IPS-NIHi7 (cell line): Measurements from ENCODE around the gene MICALL2.
"Not testable (repeated sequence)": the region's sequence is repeated elsewhere in the genome, so short reads cannot be mapped to it uniquely, and the experiment has no call there.

Source experiments
- DNase-seq: peaks from one replicate; pipeline ENCODE4 v3.0.0; 2012; ENCODE audit warnings: mixed read lengths; ENCODE audit errors: extremely low spot score

The MICALL2 gene

DNA sequence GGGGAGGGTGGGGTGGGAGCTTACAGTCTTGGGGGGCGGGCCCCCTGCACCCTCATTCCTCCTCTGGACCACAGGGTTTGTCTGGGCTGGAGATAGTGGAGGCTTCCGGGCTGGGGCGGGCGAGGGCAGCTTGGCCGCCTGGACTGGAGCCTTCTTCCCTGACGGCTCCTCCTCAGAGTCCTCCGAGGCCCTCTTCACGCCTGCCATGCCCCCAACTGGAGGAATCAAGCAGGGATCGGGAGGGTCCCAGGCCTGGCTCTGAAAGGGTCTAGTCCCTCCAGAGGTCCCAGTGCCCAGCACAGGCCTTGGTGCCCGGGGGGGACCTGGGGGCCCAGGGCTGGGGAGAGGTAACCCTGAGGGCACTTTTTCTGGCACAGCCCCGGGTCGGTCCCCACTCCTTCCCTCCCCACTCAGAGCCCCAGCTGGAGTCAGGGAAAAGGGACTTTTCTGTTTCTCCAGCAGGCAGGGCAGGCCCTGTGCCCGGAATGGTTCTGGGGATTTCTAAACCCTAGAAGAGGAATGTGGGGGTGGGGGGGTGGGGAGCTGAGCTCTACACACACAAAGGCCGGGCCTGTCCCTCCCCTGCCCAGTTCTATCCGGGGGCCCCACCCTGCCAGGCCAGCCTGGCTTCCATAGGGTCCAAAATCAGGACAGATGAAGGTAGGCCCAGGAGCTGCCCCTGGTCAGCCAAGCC, 11.6 kb downstream of the MICALL2 start:
- DNase-seq, result no peak

GRCh38 chr7:1447112-1447511, 12.2 kb downstream of the MICALL2 start:
- DNase-seq, result no peak

DNA sequence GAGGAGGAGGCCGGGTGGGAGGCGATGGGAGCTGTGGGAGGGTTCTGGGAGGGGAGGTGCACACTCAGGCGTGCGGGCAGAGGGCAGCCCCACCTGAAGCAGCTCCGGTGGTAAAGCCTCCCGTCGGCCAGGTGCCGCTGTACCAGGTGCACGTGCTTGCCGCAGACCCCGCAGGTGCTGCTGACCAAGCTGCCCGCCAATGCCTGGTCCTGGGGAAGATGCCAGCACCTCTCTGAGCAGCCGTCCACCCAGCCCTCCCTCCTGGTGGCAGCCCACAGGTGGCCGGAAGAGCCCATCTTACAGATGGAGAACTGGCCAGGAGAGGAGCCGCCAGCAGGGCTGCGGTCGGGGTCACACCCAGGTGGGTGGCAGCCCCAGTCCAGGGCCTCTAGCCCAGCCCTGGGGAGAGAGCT, 12.6 kb downstream of the MICALL2 start:
- DNase-seq, result no peak

GRCh38 chr7:1446026-1446425, 13.2 kb downstream of the MICALL2 start:
- DNase-seq, result not testable (repeated sequence)

- no peak for DNase-seq
Measured at GRCh38 chr7:1445341-1445740, 13.9 kb downstream of the MICALL2 start.

DNA sequence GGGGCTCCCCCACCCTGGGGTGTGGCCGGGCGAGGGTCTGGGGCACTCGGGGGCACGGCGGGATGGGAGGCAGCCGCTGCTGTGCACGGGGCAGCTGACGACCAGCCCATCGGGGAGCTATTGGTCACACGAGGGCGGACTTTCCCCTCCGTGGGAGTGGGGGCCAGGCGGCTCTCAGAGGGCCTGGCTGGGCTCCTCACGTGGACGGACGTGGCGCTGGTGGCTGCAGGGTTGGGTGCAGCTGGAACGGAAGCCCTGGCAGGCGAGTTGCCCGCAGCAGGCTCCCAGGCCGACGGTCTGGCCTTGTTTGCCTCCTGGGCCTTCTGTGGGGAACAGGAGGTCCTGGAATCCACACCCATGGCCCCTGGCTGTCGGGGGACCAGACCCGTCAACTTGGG, 14.3 kb downstream of the MICALL2 start:
- no peak for DNase-seq

DNA sequence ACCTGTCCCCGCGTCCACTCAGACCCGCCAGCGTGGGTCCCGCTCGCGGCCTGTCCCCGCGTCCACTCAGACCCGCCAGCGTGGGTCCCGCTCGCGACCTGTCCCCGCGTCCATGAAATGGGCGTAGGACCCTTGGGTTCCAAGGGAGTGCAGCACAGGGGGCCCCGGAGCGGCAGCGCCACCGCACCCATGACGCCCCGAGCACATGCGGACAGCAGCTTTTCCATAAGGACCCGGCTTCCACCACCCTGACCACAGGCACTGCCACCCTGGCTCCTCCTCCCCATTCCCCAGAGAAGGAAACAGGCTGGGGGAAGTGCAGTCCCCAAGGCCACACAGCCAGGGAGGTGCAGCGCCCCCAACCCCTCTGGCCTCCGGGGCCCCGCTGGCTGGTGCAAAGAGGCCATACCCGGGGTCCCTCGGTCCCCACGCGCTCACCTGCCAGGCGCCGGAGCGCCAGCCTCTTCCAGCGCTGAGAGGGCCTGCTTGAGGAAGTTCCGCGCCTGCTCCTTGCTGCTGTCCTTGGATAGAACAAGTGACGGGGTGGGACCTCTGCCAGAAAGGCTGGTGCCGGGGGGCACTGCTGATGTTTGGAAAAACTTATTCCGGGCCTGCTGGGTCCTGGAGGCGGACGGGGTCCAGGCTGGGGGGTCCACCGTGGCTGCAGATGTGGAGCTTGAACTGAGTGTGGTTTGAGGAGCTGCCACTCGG, 14.9 kb downstream of the MICALL2 start:
- no peak for DNase-seq

DNA sequence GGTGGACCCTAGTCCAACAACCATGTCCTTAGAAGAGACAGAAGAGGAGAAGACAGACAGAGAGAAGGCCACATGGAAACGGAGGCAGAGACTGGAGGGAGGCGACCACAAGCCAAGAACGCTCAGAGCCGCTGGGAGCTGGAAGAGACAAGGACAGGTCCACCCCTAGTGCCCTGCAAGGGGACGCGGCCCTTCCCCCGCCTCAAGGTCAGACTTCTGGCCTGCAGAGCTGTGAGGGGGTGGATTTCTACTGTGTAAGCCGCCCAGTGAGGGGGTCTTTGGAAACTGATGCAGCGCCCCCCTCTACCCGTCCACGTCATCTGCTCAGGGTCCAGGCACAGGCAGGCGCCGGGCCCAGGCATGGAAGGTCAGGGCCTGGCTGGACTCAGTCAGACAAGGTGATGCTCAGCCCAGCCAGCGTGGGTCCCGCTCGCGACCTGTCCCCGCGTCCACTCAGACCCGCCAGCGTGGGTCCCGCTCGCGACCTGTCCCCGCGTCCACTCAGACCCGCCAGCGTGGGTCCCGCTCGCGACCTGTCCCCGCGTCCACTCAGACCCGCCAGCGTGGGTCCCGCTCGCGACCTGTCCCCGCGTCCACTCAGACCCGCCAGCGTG, 15.6 kb downstream of the MICALL2 start:
- DNase-seq, result not testable (repeated sequence)

GRCh38 chr7:1442355-1443124, 16.7 kb downstream of the MICALL2 start:
- no peak for DNase-seq

DNA sequence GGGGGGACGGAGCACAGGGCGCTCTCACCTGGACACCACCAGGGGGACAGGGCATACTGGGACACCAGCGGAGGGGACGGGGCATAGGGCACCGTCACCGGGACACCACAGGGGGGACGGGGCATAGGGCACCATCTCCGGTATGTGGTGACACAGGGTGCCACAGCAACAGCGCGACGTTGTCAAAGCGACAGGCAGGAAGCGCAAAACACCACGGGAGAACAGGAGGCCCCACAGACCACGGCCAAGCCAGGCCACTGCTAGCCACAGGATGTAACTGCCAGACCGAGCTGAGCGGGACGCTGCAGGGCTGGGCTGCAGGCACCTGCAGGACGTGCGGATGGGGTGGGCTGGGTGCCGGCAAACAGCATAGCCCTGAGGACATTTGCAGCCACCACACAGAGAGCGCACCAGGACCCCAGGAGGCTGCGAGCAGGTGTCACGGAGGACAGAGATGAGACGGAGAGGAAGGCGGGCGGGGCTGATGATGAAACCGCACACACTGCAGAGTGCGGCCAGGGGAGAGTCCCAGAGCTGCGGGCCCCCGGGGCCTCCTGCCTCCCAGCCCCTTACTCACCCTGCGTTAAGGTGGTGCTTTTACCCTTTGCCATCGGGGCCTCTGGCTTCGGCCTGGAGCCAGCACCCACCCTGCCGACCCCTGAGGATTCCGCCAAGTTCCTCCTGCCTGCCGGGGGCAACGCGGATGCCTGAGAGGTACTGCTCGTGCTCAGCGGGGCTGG, 17.5 kb downstream of the MICALL2 start:
- DNase-seq, result no peak

DNA sequence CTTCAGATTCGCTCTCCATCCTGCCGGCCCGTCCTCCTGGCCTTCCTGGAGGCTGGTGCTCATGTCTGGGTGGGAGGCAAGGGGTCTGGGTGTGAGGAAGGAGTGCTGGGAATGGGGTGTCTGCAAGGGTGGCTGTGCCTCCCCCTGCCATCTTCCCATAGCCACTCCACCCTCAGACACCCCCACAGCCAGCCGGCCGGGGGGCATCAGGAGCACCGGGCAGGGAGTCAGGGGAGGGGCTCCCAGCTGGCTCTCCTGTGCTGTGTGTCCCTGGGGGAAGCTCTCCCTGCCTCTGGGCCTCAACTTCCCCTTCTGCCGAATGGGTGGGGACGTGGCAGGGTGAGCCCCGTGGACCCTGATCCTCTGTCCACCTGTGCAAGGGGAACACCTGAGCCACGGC, 18.6 kb downstream of the MICALL2 start:
- DNase-seq, result no peak

DNA sequence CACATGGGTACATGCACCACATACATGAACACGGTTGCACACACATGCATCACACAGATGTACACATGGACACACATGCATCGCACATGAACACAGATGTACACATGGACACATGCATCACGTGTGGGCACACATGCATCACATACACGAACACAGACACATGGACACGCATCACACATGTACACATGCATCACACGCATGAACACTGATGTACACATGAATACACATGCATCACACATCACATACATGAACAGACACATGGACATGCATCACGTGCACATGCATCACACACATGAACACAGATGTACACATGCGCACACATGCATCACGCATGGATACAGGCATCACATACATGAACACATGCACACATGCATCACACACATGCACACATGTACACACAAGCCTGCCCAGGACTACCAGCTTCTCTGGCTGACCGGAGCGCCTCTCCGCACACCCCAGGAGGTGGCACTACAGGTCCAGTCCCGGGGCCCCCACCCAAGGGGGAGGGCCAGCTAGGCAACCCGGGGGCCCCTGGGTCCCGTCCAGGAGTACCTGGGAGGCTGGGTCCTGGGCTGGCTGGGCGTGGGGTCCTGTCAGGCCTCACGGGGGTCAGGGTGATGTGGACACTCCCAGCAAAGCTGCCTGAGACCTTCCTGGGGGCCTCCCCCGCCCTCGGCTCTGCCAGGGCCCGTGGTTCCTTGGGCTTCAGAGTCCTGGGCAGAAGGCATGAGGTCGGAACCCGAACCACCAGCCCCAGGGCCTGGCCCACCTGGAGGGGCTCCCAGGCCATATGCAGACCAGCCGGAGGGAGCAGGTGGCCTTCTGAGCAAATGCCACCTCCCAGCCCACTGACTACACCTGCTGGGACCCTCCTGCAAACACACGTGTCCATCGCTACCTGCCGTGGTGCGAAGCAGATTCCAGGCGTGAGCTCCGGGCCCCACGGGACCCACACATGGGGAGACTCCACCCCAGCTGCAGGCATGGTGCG, 19.6 kb downstream of the MICALL2 start:
- no peak for DNase-seq

DNA sequence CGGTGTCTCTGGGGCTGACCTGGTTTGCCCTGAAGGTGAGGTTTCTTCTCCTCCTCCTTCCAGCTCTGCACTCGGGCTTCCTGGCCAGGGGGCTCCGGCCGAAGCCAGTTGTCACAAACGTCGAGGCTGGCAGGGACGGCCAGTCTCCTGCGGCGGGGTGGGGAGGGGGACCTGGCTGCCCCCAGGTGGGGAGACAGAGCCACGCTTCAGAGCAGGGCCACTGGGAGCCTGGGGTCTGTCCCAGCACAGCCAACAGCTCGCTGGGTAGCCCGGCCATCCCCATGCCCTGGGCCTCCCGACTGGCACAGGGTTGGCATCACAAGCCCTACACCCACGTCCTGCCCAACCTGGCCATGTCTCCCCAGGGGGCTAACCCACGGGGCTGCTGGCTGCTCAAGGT, 20.4 kb downstream of the MICALL2 start:
- DNase-seq, result no peak

DNA sequence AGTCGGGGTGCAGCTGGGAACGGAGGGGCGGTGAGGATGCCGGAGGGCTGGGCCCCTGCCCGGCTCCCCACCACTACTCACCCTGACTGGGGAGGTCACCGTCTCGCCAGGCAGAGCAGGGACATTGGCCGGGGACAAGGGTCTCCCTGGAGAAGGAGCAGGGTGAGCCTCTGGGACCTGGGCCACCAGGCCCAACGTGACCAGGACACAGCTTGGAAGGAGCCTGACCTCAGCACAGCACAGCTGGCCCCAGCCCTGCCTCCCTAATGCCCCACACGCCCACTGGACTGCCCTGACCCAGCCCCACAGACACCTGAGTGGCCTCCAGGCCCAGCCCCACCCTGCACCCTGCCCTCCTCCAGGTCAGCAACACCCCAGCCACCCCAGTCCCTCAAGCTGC, 21.1 kb downstream of the MICALL2 start:
- no peak for DNase-seq

DNA sequence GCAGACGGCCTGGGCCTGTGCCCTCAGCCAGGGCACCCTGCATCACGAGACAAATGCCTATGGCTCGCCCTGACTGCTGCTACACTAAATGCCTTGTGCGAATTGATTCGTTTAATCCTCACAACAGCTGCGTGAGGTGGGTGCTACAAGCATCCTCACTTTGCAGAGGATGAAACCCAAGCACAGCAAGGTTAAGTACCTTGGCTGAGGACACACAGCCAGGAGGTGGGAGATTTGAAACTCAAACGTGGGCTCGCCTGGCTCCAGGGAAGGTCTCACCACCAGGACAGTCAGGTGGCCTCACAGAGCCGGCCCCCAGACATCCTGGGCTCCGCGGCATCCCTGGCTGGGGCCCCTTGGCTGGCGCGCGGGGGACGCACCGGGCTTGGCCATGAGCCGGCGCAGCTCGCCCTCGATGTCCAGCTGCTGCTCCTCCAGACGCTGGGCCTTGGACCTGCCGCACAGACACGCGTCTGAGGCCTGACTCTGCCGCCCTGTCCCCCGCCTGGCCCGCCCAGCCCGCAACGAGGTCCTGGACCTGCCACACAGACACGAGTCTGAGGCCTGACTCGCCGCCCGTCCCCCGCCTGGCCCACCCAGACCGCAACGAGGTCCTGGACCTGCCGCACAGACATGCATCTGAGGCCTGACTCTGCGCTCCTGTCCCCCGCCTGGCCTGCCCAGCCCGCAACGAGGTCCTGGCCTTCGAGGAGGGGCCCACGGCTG, 22.0 kb downstream of the MICALL2 start:
- DNase-seq, result no peak

- DNase-seq, result no peak
Measured at GRCh38 chr7:1436608-1437007, 22.7 kb downstream of the MICALL2 start.

DNA sequence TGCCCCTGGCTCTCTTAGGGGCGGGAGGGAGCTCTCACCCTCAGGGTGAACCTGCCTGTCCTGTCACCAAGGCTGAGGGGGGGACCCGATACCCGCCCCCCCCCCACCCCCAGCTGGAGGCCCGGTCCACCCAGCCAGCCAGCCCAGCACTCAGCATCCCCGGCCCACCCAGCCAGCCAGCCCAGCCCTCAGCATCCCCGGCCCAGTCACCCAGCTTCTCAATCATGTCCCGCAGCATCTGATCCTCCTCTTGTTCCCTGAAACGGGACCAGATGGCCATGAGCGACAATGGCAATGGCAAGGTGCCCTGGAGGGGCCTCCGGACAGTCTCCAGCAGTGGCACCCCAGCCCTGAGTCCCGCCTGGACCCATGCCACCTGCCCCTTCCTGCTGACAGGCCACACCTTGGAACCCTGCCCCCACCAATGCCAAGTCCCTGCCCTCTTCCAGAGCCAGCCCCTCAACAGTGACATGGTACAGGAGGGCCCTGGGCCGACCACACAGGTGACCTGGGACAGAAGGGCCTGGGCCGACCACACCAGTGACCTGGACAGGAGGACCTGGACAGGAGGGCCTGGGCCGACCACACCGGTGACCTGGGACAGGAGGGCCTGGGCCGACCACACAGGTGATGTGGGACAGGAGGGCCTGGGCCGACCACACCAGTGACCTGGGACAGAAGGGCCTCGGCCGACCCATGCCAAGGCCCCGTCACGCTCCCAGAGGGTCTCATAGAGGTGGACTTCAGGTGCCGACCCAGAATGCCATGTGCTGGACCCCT, 24.2 kb downstream of the MICALL2 start:
- DNase-seq, result no peak

GRCh38 chr7:1434165-1434718, 25.0 kb downstream of the MICALL2 start:
- no peak for DNase-seq
